NCI-H1105 (cell line): ENCODE data around the gene CTU1.
A peak's percentile ranks its signal among the peaks of the same experiment; 100 is the strongest.

ENCODE experiments used
- DNase-seq: peaks from one replicate; lab custom pipeline; 2025; lab: John Stamatoyannopoulos, UW

CTU1 gene

DNA sequence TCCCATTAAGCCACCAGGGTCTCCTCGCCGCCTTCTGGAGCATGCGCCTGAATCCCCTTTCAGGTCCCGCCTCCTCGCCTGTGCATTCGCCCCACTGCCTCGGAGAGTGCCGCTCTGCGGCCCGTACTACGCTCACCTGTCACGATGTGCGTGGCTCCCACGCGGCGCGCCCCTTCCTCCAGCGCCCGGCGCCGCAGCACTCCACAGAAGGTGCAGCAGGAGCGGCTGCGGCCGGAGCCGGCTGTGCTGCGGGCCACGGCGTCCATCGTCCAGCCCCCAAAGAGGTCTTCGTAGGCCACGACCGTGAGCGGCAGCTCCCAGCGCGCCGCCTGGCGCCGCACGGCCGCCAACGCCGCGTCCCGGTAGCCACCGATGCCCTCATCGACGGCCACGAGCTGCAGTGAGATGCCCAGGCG lies 4.3 kb downstream of the CTU1 start:
- no peak for DNase-seq

GRCh38 chr19:51102991-51103390 lies 5.2 kb downstream of the CTU1 start:
- DNase-seq, result no peak

- DNase-seq, result peak; percentile 6
These were observed 6.9 kb downstream of the CTU1 start for GRCh38 chr19:51101171-51101865.

- DNase-seq, result no peak
These were observed 7.6 kb downstream of the CTU1 start for GRCh38 chr19:51100601-51101000.

DNA sequence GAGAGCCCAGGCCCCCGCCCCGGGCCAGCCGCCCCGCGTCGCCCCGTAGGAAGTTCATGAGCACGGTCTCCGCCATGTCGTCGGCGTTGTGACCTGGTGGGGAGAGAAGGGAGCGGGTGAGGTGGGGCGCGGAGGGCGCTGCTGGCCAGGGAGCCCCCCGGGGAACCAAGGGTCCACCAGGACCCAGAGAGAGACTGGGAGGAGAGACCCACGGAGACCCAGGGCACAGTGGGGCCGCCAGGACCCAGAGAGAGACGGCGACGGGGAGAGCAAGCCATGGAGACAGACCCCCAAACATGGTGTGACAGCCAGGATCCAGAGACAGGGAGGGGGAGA lies 9.2 kb downstream of the CTU1 start:
- DNase-seq, result no peak

GRCh38 chr19:51098365-51099046 lies 9.7 kb downstream of the CTU1 start:
- DNase-seq, result no peak

GRCh38 chr19:51097796-51098195 lies 10.4 kb downstream of the CTU1 start:
- DNase-seq, result no peak

GRCh38 chr19:51097166-51097738 lies 11.0 kb downstream of the CTU1 start:
- DNase-seq, result peak; percentile 49

GRCh38 chr19:51096473-51097165 lies 11.6 kb downstream of the CTU1 start:
- DNase-seq, result peak; percentile 1

DNA sequence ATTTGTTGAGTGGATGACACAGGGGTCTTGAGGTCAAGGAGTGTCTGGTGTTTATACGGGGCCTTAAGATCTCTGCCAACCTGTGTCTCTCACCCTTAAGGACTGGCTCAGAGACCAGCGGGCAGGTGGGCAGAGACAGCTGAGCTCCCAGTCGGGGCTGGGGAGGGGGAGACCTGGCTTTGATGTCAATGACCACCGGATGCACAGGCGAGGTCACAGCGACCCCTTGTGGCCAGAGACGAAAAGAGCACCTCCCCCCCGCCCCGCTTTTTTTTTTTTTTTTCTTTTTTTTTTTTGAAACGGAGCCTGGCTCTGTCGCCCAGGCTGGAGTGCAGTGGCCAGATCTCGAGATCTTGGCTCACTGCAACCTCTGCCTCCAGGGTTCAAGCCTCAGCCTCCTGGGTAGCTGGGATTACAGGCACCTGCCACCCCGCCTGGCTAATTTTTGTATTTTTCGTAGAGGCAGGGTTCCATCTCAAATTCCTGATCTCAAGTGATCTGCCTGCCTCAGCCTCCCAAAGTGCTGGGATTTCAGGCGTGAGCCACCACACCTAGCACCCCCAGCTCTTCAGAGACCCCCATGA lies 13.4 kb downstream of the CTU1 start:
- DNase-seq, result peak; percentile 47

- DNase-seq, result no peak
These were observed 14.5 kb downstream of the CTU1 start for GRCh38 chr19:51093510-51094345.

DNA sequence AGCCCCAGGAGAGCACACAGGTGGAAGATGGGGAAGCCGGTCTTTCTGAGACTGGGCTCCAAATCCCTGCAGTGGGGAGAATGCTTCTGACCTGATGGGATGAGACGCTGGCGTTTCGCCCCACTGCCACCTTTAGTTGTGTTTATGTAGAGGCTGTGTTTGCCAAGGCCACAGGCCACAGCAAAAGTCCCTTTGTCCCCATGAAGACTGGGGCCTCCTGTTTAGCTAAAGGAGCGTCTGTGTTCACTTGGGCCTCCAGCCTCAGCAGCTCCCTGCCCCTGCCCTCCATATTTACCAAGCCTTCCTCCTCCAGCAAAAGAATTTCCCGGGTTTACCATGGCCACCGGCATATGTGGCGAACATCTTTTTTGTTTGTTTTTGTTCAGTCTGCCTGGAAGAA lies 15.1 kb downstream of the CTU1 start:
- no peak for DNase-seq

GRCh38 chr19:51091895-51092873 lies 16.0 kb downstream of the CTU1 start:
- DNase-seq, result peak; percentile 5

GRCh38 chr19:51091126-51091525 lies 17.1 kb downstream of the CTU1 start:
- no peak for DNase-seq

DNA sequence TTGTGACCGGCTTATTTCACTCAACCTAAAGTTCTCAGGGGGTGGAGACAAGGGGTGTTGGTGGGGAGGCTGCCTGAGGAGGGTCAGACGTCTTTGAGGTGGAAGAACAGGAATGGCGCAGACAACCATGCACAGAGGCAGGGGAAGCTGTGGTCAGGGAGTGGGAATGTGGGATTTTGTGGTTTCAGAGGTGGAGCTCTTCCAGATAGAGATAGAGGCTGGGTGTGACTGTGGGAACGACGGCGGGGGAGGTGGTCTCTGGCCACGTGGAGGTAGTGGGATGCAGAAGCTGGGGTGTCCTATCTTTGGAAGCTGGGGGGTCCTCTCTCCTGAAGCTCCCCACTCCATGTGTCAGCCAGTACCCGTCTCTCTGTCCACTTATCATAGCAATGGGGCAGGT lies 17.7 kb downstream of the CTU1 start:
- DNase-seq, result no peak

DNA sequence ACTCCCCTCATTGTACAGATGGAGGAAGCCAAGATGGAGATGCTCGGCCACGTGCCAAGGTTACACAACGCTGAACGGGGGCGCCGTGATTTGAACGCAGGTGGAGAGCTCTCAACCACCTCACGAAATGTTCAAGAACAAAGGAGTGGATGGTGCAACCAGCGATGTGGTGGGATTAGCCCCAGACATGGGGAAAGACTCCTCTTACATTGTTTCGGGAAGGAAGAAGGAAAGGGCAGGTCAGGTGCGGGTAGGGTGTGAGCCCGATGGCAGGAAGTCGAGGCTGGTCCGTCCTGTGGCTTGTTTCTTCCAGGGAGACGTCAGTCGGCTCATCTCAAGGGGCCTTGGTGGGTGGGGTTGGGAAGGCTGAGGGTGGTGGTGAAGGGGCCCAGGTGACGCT lies 18.4 kb downstream of the CTU1 start:
- no peak for DNase-seq

DNA sequence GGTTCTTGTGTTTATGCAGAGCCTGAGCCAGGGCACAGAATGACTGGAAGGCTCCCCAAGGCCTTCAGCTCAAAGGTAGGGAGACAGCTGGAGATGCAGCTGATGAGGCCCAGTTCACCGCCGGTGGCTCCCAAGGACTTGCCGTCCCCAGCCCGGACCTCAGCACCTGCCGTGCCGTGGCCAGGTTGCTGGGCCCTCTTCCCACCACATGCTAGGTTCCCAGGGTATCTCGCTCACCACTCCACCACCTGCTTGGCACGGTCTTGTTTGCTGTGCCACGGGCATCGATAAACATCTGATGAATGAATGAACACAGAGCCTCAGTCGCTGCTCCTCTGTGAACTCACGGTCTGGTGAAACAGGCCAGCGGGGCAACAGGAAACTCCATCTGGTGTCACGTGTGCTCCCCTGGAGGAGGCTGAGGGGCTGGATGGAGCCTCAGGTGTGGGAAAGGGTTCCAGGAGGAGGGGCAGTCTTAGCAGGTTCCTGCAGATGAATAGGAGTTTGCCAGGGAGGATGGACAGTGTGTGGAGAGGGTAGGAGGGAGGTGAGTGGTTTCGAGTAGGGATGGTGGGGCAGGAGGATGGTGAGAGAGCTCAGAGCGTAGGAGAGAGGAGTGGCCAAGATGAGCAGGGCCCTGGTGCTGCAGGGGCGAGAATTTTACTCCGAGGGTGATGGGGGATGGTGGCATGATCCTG lies 21.9 kb downstream of the CTU1 start:
- DNase-seq, result no peak

DNA sequence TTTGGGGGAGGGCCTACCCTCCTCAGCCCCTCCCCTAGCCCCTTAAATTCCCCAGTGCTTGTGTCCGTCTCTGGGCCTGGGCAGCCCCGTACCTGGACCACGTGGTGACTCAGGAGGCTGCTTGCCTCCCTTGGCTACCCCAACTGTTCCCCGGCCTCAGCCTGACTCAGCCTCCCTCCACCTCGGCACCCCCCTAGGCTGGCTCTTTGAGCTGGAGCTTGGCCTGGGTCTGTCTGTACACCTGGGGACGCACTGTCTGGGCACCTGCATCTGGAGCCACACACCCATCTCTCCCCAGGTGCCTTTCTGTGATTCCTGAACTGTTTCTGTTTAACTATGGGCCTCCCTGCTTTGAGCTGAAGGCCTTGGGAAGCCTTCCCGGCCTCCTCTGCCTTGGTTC lies 23.7 kb downstream of the CTU1 start:
- no peak for DNase-seq

DNA sequence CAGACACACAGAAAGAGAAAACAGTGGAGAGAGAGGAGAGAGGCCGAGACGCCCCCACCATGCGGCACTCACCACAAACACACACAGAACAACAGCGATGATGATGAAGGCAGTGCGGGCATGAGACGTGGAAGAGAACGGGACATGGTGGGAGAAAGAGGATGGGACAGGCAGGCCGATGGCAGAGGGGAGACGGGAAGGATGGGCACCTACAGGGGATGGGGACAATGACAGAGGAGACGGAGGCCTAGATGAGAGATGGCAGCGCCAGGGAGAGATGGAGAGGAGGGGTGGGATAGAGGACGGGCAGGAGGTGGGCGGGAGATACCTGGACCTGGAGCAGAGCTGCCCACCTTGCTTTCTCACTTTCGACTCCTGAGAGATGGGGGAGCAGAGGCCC lies 24.4 kb downstream of the CTU1 start:
- DNase-seq, result no peak

- DNase-seq, result no peak
These were observed 25.0 kb downstream of the CTU1 start for GRCh38 chr19:51083181-51083580.
